HG03469 (cell line): ENCODE data around the gene GOLGA8T.
"Not testable (repeated sequence)": the region's sequence is repeated elsewhere in the genome, so short reads cannot be mapped to it uniquely, and the experiment has no call there.

Experiments
- ATAC-seq: cut with Tn5 transposase; IDR thresholded peaks from one replicate; pipeline ENCODE4 v1.9.1; 2021; ENCODE audit warnings: mild to moderate bottlenecking, moderate library complexity, moderate number of reproducible peaks; ENCODE audit not compliant: unreplicated experiment

GOLGA8T gene

GRCh38 chr15:30189754-30190153 is 54.9 kb downstream of the GOLGA8T start:
- not testable (repeated sequence) for ATAC-seq

DNA sequence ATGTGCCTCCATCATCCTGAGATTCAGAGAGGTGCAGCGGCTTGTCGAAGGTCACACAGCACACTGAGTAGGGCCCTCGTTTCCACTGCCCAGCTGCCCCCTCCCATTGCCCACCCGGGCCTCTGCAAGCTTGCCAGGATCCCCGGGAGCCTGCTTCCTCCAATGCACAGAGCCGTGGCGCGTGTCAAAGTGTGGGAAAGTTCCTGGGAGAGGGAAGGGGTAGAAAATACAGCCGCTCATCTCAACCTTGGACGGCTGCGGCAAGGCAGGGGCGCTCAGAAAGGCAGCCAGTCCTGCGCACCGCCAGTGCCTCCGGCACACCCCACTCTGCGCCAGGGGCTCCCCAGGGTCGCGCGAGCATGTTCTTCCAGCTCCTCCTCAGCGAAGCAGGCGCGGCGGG is 56.3 kb downstream of the GOLGA8T start:
- not testable (repeated sequence) for ATAC-seq

GRCh38 chr15:30191639-30192038 is 56.8 kb downstream of the GOLGA8T start:
- not testable (repeated sequence) for ATAC-seq

DNA sequence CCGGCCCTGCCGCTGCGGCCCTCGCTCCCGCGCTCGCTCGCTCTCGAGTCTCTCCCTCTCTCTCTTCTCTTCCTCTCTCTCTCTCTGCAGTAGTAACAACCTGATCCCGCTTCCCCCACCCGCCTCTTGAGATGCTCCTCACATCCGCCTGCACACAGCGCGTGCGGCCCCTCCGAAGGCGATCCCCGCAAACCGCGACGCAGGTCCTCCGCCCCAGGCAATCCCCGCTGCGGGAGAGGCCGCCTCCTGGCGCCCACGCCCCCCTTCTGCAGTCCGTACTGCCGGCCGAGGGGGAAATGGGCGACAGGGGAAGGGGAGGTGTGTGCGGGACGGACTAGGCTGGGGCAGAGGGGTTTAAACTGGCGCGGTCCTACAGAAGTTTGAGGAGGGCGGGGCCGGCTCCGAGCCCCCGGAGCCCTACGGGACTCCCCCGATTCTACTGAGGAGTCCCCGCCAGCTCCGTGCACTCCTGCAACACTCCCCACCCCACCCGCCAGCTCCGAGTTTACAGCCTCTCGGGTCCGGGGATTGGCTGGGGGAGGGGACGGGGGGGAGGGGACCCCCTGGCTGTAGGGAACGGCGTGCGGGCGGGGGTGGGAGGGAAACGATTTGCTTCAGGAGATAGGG is 57.4 kb downstream of the GOLGA8T start:
- not testable (repeated sequence) for ATAC-seq

- ATAC-seq = not testable (repeated sequence)
These were observed 58.0 kb downstream of the GOLGA8T start for GRCh38 chr15:30192892-30193291.
